ENCODE results near the gene MRPL4.

MRPL4 gene

DNA sequence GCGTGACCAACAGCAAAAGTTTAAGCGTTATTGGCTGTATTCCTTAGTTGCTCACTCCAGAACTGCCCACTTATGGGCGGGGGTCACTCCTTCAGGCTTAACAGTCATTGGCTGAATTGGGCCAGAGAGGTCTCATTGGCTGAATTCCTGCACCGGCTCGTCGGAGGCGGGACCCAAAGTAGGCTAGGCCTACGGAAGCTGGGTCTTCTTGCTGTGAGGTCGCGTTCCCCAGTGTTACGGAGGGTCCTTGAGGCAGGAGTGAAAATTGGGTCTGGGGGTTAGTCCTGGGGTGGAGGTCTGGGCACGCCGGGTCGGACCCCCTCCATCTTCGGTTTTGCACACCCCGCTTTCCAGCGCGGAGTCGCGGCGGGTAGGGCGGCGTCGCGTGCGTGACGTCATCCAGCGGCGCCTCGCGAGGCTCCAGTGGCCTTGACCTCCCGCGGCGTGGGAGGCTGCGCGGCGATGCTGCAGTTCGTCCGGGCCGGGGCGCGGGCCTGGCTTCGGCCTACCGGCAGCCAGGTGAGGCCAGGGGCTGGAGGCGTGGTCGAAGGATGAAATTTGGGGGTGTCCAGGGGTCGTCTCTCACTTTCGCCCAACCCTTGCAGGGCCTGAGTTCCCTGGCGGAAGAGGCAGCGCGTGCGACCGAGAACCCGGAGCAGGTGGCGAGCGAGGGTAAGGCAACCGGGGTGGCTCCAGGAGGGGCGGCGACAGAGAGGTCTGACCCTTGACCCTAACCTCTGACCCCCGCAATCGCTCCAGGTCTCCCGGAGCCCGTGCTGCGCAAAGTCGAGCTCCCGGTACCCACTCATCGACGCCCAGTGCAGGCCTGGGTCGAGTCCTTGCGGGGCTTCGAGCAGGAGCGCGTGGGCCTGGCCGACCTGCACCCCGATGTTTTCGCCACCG, at the start of gene MRPL4:
Gene MRPL4 (plus strand): TSS at position 423 of the 903 bp plus-strand sequence. CDS start 40 bp downstream, at position 463.
- DNase-seq, result peak; percentile 98 to 99
- TF ChIP-seq GATA1 (IDR thresholded peaks at IDR 0.05; ENCODE audit: low read depth, low read length) (no peak), POLR2A (IDR thresholded peaks at IDR 0.05; ENCODE audit: low read length) (peak; percentile 81)

- DNase-seq, result no peak
- TF ChIP-seq POLR2A (IDR thresholded peaks at IDR 0.05; ENCODE audit: low read length), result no peak
- TF ChIP-seq GATA1 (IDR thresholded peaks at IDR 0.05; ENCODE audit: low read depth, low read length), result no peak
Observed at GRCh38 chr19:10203686-10204085, 48.3 kb upstream of the MRPL4 start.

DNA sequence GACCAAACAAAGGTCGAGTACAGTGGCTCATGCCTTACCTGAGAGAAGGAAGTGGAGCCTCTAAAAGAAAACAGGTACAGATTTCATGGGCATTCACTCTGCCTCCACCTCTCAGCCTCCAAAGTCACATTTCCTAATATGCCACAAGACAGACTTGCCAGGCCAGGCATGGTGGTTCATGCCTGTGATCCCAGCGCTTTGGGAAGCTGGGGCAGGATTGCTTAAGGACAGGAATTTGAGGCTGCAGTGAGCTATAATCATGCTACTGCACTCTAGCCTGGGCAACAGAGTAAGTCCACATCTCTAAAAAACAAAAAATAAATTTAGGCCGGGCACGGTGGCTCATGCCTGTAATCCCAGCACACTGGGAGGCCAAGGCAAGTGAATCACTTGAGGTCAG, 46.4 kb upstream of the MRPL4 start:
- DNase-seq, result no peak

DNA sequence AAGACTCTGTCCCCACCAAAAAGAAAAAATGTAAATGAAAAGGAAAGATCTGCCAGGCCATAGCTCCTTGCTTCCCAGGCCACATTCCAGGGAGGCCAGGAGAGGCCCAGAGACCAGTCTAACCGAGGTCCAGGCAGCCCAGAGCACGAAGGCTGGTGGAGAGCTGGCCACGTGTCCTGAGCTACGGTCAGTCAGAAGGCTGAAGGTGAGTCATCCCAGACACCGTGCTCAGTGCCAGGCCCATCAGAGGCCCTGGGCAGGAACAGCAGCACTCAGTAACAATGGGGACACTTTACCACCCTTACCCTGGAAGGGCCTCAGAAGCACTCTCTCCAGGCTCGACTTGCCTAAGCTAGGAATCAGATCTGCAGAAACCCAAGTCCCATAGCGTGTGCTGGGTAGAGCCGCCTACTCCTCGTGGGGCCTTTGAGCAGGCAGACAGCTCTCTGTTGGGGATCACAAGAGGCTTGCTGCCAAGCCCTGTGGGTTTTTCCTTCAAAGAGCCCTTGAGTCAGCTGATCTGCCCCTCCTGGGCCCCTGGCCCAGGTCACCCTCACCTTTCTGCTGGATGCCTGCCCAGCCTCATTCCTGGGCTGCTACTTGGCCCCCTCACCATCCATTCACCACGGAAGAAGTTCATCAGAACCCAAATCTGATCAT, 45.7 kb upstream of the MRPL4 start:
- TF ChIP-seq GATA1 (IDR thresholded peaks at IDR 0.05; ENCODE audit: low read depth, low read length) (no peak), POLR2A (IDR thresholded peaks at IDR 0.05; ENCODE audit: low read length) (no peak)
- DNase-seq, result no peak

More for the DNA sequence above, 46.4 kb upstream of the MRPL4 start:
- TF ChIP-seq POLR2A (IDR thresholded peaks at IDR 0.05; ENCODE audit: low read length) (no peak), GATA1 (IDR thresholded peaks at IDR 0.05; ENCODE audit: low read depth, low read length) (no peak)

DNA sequence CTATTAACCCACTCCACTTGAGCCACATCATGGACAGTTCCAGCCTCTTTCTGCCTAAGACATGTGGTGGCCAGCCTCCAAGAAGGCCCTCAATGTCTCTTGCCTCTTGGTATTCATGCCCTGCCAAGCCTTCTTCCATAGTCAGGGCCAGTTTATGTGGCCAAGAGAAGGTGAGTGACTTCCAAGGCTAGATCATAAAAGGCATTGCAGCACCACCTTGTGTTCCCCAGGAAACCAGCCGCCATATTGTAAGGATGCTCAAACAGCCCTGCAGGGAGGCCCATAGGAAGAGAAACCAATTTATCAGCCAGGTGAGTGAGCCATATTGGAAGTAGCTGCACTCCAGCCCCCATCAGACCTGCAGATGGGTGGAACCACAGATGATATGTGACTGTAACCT, 45.0 kb upstream of the MRPL4 start:
- no peak for DNase-seq
- no peak for TF ChIP-seq GATA1 (IDR thresholded peaks at IDR 0.05; ENCODE audit: low read depth, low read length)
- no peak for TF ChIP-seq POLR2A (IDR thresholded peaks at IDR 0.05; ENCODE audit: low read length)

GRCh38 chr19:10209315-10209714, 42.7 kb upstream of the MRPL4 start:
- DNase-seq, result no peak
- TF ChIP-seq POLR2A (IDR thresholded peaks at IDR 0.05; ENCODE audit: low read length), result no peak
- TF ChIP-seq GATA1 (IDR thresholded peaks at IDR 0.05; ENCODE audit: low read depth, low read length), result no peak

DNA sequence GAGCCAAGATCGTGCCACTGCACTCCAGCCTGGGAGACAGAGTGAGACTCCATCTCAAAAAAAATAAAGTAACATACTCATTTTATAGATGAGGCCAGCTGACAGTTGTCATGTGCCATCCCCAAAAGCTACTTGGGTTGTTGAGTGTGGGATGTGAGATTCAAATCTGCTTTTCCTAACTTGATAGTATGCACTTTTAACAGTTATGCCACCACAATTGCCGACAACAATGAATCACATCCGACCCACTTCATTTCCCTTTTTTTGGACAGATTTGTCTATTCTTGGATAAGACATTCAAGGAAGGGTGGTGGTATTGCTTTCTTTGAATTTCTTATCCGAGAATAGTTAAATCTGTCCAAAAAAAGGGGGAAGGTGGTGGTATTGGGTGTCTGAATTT, 41.0 kb upstream of the MRPL4 start:
- TF ChIP-seq GATA1 (IDR thresholded peaks at IDR 0.05; ENCODE audit: low read depth, low read length), result no peak
- TF ChIP-seq POLR2A (IDR thresholded peaks at IDR 0.05; ENCODE audit: low read length), result no peak
- DNase-seq, result no peak

- DNase-seq, result no peak
- TF ChIP-seq POLR2A (IDR thresholded peaks at IDR 0.05; ENCODE audit: low read length) (no peak), GATA1 (IDR thresholded peaks at IDR 0.05; ENCODE audit: low read depth, low read length) (no peak)
Observed at GRCh38 chr19:10211691-10212090, 40.3 kb upstream of the MRPL4 start.

DNA sequence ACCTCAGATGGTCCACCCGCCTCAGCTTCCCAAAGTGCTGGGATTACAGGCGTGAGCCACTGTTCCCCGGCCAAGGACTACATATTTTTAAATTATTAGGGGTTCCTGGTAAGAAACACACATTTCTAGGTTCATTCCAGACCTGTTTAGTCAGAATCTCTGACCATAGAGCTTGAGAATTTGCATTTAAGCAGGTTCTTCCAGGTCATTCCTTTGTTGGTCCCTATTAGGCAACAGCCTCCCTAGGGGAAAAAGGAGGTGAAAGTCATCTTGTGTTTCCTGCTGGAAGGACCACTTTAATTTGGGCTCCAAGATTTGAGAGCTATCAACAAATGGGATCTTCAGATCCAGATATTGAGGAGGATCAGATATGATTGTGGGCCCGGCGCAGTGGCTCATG, 37.2 kb upstream of the MRPL4 start:
- TF ChIP-seq POLR2A (IDR thresholded peaks at IDR 0.05; ENCODE audit: low read length), result no peak
- no peak for DNase-seq

- no peak for TF ChIP-seq GATA1 (IDR thresholded peaks at IDR 0.05; ENCODE audit: low read depth, low read length)
- no peak for DNase-seq
Observed at GRCh38 chr19:10217085-10217484, 34.9 kb upstream of the MRPL4 start.

DNA sequence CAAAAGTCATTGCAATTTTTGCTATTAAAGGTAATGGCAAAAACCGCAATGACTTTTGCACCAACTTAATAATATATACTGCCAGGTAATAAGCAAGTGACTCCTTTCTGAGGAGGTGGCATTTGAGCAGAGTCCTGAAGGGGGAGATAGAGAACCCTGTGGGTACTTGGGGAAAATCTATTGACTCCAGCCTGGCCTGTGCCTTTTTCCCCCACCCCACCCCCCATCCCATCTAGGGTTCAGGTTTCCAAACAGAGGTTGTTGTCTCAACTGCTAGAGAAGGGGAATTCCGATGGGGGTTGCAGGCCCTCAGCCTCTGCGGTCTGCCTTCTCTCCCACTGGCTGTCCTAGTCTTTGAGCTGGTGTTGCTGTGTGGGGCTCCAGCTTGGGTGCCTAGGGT, 32.3 kb upstream of the MRPL4 start:
- no peak for TF ChIP-seq GATA1 (IDR thresholded peaks at IDR 0.05; ENCODE audit: low read depth, low read length)
- no peak for TF ChIP-seq POLR2A (IDR thresholded peaks at IDR 0.05; ENCODE audit: low read length)
- peak; percentile 21 to 32 for DNase-seq

GRCh38 chr19:10220695-10221094, 31.3 kb upstream of the MRPL4 start:
- TF ChIP-seq GATA1 (IDR thresholded peaks at IDR 0.05; ENCODE audit: low read depth, low read length) (no peak), POLR2A (IDR thresholded peaks at IDR 0.05; ENCODE audit: low read length) (no peak)

GRCh38 chr19:10222201-10222890, 29.7 kb upstream of the MRPL4 start:
- no peak for DNase-seq
- TF ChIP-seq GATA1 (IDR thresholded peaks at IDR 0.05; ENCODE audit: low read depth, low read length), result no peak
- TF ChIP-seq POLR2A (IDR thresholded peaks at IDR 0.05; ENCODE audit: low read length), result no peak

More at GRCh38 chr19:10220695-10221094, 31.3 kb upstream of the MRPL4 start:
- DNase-seq, result no peak
